Measurements from ENCODE around the gene GTF3C2. TPM values are rescaled to one million over a fixed set of nuclear protein-coding genes. Genes with fewer than 3 reads are reported as not detected.

GTF3C2 gene
- total RNA-seq, 1 experiment from 2014 or later: 79.0 TPM

DNA sequence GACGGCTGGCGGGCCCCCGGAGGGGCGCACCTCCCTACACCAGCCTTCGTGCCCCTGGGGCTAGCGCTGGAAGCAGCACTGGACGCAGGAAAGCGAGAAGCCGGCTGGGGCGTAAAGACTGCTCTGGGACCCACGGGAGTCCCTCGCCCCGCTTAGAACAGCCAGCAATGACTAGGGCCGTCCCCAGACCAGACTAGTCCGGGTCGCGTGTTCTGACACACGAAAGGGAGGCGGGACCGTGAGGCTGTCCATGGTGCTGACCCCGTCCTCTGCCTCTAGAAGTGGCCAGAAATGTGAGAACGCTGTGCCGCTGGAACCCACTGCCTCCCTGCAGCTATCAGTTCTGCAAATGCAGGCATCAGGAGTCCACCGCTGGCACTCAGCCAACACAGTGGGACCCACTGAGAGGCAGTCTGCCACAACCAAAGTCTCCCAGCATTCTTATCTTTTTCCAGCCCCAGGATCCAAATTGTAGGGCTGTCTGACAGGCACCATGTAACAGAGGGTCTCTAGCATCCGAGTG, 48.1 kb downstream of the GTF3C2 start, which contains the start of gene UCN:
TSS of gene UCN (minus strand) at position 87 of the 523 bp plus-strand sequence. CDS start 550 bp downstream, outside the sequence.
- no peak within 1 kb of the TSS for H2AFZ ChIP-seq (ENCODE audit: low read length)
- no peak within 1 kb of the TSS for H3K4me3 ChIP-seq (ENCODE audit: low read length)

DNA sequence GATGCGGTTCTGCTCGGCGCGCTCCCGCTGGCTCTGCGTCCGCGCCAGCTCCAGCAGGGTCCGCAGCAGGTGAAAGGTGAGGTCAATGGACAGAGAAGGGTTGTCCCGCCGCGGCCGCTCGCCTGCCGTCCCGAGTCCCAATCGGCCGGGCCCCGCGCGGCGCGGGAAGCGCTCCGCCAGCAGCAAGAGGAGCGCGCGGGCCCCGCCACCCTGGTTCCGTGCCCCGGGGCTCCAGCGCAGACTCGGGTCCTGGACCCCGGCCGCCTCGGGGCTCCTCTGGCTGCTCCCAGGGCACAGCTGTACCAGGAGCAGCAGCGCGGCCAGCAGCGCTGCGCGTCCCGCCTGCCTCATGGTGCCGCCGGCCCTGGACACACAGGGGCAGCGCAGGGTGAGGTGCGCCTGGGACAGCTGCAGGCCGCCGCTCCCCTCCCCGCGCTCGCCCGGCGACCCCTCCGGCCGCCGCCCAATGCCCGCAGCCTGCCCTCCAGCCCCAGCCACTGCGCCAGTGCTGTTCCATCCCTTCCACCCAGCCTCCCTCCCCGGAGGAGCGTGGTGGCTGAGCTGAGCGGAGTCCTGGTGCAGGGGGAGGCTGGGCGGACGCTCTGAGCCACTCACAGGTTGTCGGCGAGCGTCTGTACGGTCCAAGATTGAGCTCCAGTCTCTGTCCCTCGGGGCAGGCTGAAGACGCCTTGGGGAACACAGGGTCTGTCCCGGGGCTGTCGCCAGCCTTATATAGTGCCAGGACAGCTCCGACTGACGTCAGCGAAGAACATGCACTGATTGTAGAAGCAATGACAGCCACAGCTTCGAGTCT, 48.8 kb downstream of the GTF3C2 start:
- Histone ChIP-seq H3K36me3 (ENCODE audit: insufficient read depth, low read length) (no peaks in the 10 kb centered on the region), H3K9me2 (replicated peaks; ENCODE audit: insufficient read depth, low read length) (no peaks in the 10 kb centered on the region), H3K9ac (ENCODE audit: low read length) (no peak overlapping the region), H3K79me2 (ENCODE audit: low read length) (no peaks in the 10 kb centered on the region), H3K9me3 (ENCODE audit: low read length) (no peaks in the 10 kb centered on the region), H2AFZ (ENCODE audit: low read length) (no peak overlapping the region), H3K27ac (ENCODE audit: low read length) (no peak overlapping the region), H3K27me3 (ENCODE audit: low read length) (no peaks in the 10 kb centered on the region), H4K20me1 (ENCODE audit: insufficient read depth, low read depth, low read length) (no peaks in the 10 kb centered on the region), H3K4me1 (ENCODE audit: low read length) (peaks cover 9% of the 10 kb centered on the region), H3K4me3 (ENCODE audit: low read length) (no peak overlapping the region), H3K4me2 (ENCODE audit: low read depth, low read length, poor library complexity, severe bottlenecking) (no peak overlapping the region)
- DNase-seq: no peak

More for the DNA sequence above, 48.1 kb downstream of the GTF3C2 start, which contains the start of gene UCN:
- no peaks in the 10 kb centered on the region for H3K9me3 ChIP-seq (ENCODE audit: low read length)
- no peak within 1 kb of the TSS for H3K9ac ChIP-seq (ENCODE audit: low read length)
- H3K4me1 ChIP-seq (ENCODE audit: low read length): peaks cover 7% of the 10 kb centered on the region
- no peaks in the 10 kb centered on the region for H3K27me3 ChIP-seq (ENCODE audit: low read length)
- no peak for DNase-seq
- H3K4me2 ChIP-seq (ENCODE audit: low read depth, low read length, poor library complexity, severe bottlenecking): no peak within 1 kb of the TSS
- no peak within 1 kb of the TSS for H3K27ac ChIP-seq (ENCODE audit: low read length)
- H3K79me2 ChIP-seq (ENCODE audit: low read length): no peaks in the 10 kb centered on the region
- no peaks in the 10 kb centered on the region for H3K9me2 ChIP-seq (replicated peaks; ENCODE audit: insufficient read depth, low read length)
- H4K20me1 ChIP-seq (ENCODE audit: insufficient read depth, low read depth, low read length): no peaks in the 10 kb centered on the region
- H3K36me3 ChIP-seq (ENCODE audit: insufficient read depth, low read length): no peaks in the 10 kb centered on the region

DNA sequence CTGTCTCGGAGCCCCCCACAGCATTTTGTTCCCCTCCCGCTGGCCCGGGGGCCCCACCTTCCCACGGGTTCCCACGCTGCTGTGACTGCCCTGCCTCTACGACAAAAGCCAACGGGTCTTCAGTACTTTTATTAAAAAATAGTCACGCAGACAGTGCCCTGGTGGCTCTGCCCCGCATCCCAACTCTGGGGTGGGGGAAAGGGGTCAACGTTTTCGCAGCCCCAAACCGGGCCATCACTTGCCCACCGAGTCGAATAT, 49.3 kb downstream of the GTF3C2 start:
- Histone ChIP-seq H3K9me2 (replicated peaks; ENCODE audit: insufficient read depth, low read length) (no peaks in the 10 kb centered on the region), H3K36me3 (ENCODE audit: insufficient read depth, low read length) (no peaks in the 10 kb centered on the region), H3K4me3 (ENCODE audit: low read length) (no peak overlapping the region), H3K79me2 (ENCODE audit: low read length) (no peaks in the 10 kb centered on the region), H3K27ac (ENCODE audit: low read length) (no peak overlapping the region), H3K9me3 (ENCODE audit: low read length) (no peaks in the 10 kb centered on the region), H4K20me1 (ENCODE audit: insufficient read depth, low read depth, low read length) (no peaks in the 10 kb centered on the region), H2AFZ (ENCODE audit: low read length) (no peak overlapping the region), H3K4me1 (ENCODE audit: low read length) (peaks cover 11% of the 10 kb centered on the region), H3K4me2 (ENCODE audit: low read depth, low read length, poor library complexity, severe bottlenecking) (no peak overlapping the region), H3K27me3 (ENCODE audit: low read length) (no peaks in the 10 kb centered on the region), H3K9ac (ENCODE audit: low read length) (no peak overlapping the region)
- no peak for DNase-seq

DNA sequence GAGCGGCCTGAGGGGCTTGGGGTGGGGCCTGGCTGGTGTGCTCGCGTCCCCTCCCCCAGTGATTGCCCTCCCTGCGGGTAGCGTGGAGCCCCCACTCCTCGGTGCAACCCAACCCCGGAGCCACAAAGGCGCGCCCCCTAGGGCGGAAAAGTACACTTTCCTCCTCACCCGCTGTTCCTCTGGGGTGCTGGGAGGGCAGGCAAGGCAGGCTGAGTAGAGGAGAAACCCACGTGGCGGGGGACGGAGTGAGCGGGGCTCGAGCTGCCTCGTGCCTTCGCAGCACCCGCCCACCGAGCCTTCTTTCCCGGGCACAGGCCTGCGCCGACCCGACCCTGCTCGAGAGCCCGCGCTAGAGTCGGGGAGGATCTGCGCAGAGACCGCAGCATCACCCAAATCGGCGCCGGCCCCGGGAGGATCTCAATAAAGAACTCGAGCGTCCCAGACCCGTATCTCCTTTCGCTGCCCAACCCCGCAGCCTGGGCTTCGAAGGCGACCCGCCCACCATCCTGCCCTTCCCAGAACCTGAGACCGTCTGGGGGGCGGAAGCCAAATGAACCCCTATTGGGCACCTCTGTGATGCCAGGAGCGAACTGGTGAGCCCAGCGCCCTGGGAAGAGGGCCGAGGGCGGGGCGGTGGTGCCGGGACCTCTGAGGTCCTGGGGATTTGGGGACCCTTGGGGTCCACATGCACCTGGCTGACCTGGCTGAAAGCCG, 49.8 kb downstream of the GTF3C2 start:
- DNase-seq: no peak
- H3K4me1 ChIP-seq (ENCODE audit: low read length): peaks cover 11% of the 10 kb centered on the region

DNA sequence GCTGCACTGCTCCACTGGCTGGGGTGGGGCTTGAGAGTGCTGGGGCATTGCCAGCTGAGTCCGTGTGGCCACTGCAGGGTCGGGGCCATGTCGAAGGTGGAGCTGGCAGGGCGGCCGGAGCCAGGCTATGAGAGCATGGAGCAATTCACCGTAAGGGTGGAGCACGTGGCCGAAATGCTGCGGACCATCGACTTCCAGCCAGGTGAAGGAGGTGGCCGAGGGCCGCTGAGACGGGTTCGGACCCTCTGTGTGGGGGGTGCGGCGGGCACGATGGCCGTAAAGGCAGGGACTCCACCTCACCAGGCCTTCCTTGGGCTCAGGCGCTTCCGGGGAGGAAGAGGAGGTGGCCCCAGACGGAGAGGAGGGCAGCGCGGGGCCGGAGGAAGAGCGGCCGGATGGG, 50.4 kb downstream of the GTF3C2 start:
- no peak overlapping the region for H3K4me3 ChIP-seq (ENCODE audit: low read length)

More for the DNA sequence above, 49.8 kb downstream of the GTF3C2 start:
- Histone ChIP-seq H3K79me2 (ENCODE audit: low read length) (no peaks in the 10 kb centered on the region), H4K20me1 (ENCODE audit: insufficient read depth, low read depth, low read length) (no peaks in the 10 kb centered on the region), H3K27me3 (ENCODE audit: low read length) (no peaks in the 10 kb centered on the region), H3K9me3 (ENCODE audit: low read length) (no peaks in the 10 kb centered on the region), H3K27ac (ENCODE audit: low read length) (no peak overlapping the region), H3K4me2 (ENCODE audit: low read depth, low read length, poor library complexity, severe bottlenecking) (no peak overlapping the region), H3K9ac (ENCODE audit: low read length) (no peak overlapping the region), H2AFZ (ENCODE audit: low read length) (no peak overlapping the region), H3K9me2 (replicated peaks; ENCODE audit: insufficient read depth, low read length) (no peaks in the 10 kb centered on the region), H3K36me3 (ENCODE audit: insufficient read depth, low read length) (no peaks in the 10 kb centered on the region), H3K4me3 (ENCODE audit: low read length) (no peak overlapping the region)

DNA sequence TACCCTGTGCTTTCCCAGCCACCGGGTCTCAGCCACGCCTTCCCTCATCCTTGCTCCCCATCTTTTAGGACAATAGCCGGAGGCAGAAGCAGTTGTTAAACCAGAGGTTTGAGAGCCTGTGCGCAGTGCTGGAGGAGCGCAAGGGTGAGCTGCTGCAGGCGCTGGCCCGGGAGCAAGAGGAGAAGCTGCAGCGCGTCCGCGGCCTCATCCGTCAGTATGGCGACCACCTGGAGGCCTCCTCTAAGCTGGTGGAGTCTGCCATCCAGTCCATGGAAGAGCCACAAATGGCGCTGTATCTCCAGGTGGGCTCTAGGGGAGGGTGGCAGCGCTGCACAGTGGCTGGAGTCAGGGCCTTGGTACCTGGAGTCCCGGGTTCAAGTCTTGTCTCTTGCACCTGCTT, 51.0 kb downstream of the GTF3C2 start:
- Histone ChIP-seq H3K27me3 (ENCODE audit: low read length) (no peaks in the 10 kb centered on the region), H3K36me3 (ENCODE audit: insufficient read depth, low read length) (no peaks in the 10 kb centered on the region), H3K4me3 (ENCODE audit: low read length) (no peak overlapping the region), H3K9ac (ENCODE audit: low read length) (no peak overlapping the region), H3K27ac (ENCODE audit: low read length) (no peak overlapping the region), H3K9me2 (replicated peaks; ENCODE audit: insufficient read depth, low read length) (no peaks in the 10 kb centered on the region), H3K9me3 (ENCODE audit: low read length) (no peaks in the 10 kb centered on the region), H3K79me2 (ENCODE audit: low read length) (no peaks in the 10 kb centered on the region), H3K4me1 (ENCODE audit: low read length) (peaks cover 11% of the 10 kb centered on the region), H2AFZ (ENCODE audit: low read length) (no peak overlapping the region), H3K4me2 (ENCODE audit: low read depth, low read length, poor library complexity, severe bottlenecking) (no peak overlapping the region), H4K20me1 (ENCODE audit: insufficient read depth, low read depth, low read length) (no peaks in the 10 kb centered on the region)
- no peak for DNase-seq

More for the DNA sequence above, 50.4 kb downstream of the GTF3C2 start:
- Histone ChIP-seq H3K27ac (ENCODE audit: low read length) (no peak overlapping the region), H3K9me2 (replicated peaks; ENCODE audit: insufficient read depth, low read length) (no peaks in the 10 kb centered on the region), H3K79me2 (ENCODE audit: low read length) (no peaks in the 10 kb centered on the region), H3K36me3 (ENCODE audit: insufficient read depth, low read length) (no peaks in the 10 kb centered on the region), H4K20me1 (ENCODE audit: insufficient read depth, low read depth, low read length) (no peaks in the 10 kb centered on the region), H3K4me2 (ENCODE audit: low read depth, low read length, poor library complexity, severe bottlenecking) (no peak overlapping the region), H3K4me1 (ENCODE audit: low read length) (peaks cover 11% of the 10 kb centered on the region), H3K9me3 (ENCODE audit: low read length) (no peaks in the 10 kb centered on the region), H3K27me3 (ENCODE audit: low read length) (no peaks in the 10 kb centered on the region), H2AFZ (ENCODE audit: low read length) (no peak overlapping the region), H3K9ac (ENCODE audit: low read length) (no peak overlapping the region)
- no peak for DNase-seq

DNA sequence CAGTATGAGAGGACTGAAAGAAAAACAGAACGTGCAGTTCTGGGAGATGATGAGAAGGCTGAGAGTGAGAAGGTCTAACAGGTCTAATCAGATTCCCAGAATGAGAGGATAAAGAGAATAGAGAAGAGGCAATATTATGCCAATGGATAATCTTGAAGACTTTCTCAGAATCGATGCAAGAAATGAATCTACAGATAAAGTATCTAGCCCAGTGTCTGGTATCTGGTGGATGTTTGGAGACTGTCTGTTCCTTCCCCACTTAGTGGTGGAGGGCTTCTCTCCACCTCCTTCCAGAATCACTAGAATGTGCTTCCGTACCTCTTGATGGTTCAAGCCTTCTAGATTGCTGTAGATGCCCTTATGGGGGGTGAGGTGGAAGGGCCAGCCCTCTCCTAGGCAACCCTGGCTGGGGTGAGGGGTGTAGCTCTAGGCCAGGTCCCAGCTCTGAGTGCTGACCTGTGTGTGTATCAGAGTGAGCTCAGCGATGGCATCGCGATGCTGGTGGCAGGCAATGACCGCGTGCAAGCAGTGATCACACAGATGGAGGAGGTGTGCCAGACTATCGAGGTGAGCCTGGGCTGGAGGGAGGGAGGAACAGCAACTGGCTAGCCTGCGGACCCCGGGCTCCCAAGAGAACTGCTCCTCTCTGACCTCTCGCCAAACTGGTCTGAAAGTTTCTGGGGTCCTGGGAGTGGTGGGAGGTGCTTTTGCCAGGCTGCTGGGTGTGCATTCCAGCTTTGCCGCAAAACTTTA, 51.9 kb downstream of the GTF3C2 start:
- no peaks in the 10 kb centered on the region for H3K27me3 ChIP-seq (ENCODE audit: low read length)
- no peak overlapping the region for H2AFZ ChIP-seq (ENCODE audit: low read length)
- H3K36me3 ChIP-seq (ENCODE audit: insufficient read depth, low read length): no peaks in the 10 kb centered on the region
- no peak overlapping the region for H3K9ac ChIP-seq (ENCODE audit: low read length)
- H4K20me1 ChIP-seq (ENCODE audit: insufficient read depth, low read depth, low read length): no peaks in the 10 kb centered on the region
- H3K27ac ChIP-seq (ENCODE audit: low read length): no peak overlapping the region
- no peaks in the 10 kb centered on the region for H3K79me2 ChIP-seq (ENCODE audit: low read length)
- H3K4me2 ChIP-seq (ENCODE audit: low read depth, low read length, poor library complexity, severe bottlenecking): no peak overlapping the region
- peaks cover 11% of the 10 kb centered on the region for H3K4me1 ChIP-seq (ENCODE audit: low read length)
- no peaks in the 10 kb centered on the region for H3K9me3 ChIP-seq (ENCODE audit: low read length)
- no peak for DNase-seq
- H3K4me3 ChIP-seq (ENCODE audit: low read length): no peak overlapping the region
- no peaks in the 10 kb centered on the region for H3K9me2 ChIP-seq (replicated peaks; ENCODE audit: insufficient read depth, low read length)

All from Karpas-422 (cell line).